ENCODE data around the gene ANKRD66.

DNA sequence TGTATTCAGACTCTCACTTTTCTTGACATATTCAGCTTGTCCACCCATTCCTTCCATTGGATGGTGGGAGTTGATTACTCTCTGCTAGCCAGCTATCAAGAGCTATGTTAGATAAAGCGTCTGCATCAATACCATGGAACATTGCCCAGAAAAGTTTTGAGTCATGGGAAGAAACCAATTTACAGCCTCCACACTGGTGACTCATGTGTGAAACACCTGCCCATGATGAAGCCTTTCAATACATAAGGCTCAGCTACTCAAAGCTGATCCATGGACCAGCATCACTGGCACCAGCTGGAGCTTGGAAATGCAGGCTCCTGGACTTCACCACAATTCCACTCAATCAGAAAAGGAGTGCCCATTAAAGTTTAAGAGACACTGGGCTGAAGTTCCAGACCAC is 27.6 kb upstream of the ANKRD66 start:
- TF ChIP-seq, protein P1, sequence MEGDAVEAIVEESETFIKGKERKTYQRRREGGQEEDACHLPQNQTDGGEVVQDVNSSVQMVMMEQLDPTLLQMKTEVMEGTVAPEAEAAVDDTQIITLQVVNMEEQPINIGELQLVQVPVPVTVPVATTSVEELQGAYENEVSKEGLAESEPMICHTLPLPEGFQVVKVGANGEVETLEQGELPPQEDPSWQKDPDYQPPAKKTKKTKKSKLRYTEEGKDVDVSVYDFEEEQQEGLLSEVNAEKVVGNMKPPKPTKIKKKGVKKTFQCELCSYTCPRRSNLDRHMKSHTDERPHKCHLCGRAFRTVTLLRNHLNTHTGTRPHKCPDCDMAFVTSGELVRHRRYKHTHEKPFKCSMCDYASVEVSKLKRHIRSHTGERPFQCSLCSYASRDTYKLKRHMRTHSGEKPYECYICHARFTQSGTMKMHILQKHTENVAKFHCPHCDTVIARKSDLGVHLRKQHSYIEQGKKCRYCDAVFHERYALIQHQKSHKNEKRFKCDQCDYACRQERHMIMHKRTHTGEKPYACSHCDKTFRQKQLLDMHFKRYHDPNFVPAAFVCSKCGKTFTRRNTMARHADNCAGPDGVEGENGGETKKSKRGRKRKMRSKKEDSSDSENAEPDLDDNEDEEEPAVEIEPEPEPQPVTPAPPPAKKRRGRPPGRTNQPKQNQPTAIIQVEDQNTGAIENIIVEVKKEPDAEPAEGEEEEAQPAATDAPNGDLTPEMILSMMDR (IDR thresholded peaks at IDR 0.05), result no peak
- TF ChIP-seq SMC3 (IDR thresholded peaks at IDR 0.05; ENCODE audit: low read depth, low read length) (no peak), GATA2 (CRISPR knock-in tag; IDR thresholded peaks at IDR 0.05) (no peak), FOSL2 (IDR thresholded peaks at IDR 0.05; ENCODE audit: borderline replicate concordance, low read depth) (no peak), POLR2AphosphoS5 (IDR thresholded peaks at IDR 0.05; ENCODE audit: low read depth, low read length) (no peak), YY1 (IDR thresholded peaks at IDR 0.05; ENCODE audit: low read depth) (no peak)

Data from SK-N-SH (cell line).